ENCODE results near the gene CTDSPL.

CTDSPL gene

GRCh38 chr3:37903320-37903719, 41.6 kb downstream of the CTDSPL start:
- Histone ChIP-seq H3K4me1 (ENCODE audit: insufficient read depth, low read length) (peaks cover 40% of the 10 kb centered on the region), H3K27me3 (ENCODE audit: insufficient read depth, low read length) (no peaks in the 10 kb centered on the region), H2AFZ (ENCODE audit: low read depth, low read length) (no peak overlapping the region), H3K4me3 (ENCODE audit: low read length) (no peak overlapping the region), H3K36me3 (ENCODE audit: insufficient read depth, low read length) (no peaks in the 10 kb centered on the region), H3K9me3 (ENCODE audit: low read length) (no peaks in the 10 kb centered on the region)

- Histone ChIP-seq H3K36me3 (ENCODE audit: insufficient read depth, low read length) (no peaks in the 10 kb centered on the region), H3K4me3 (ENCODE audit: low read length) (no peak overlapping the region), H3K27me3 (ENCODE audit: insufficient read depth, low read length) (no peaks in the 10 kb centered on the region), H2AFZ (ENCODE audit: low read depth, low read length) (no peak overlapping the region), H3K4me1 (ENCODE audit: insufficient read depth, low read length) (peaks cover 40% of the 10 kb centered on the region), H3K9me3 (ENCODE audit: low read length) (no peaks in the 10 kb centered on the region)
Measured at GRCh38 chr3:37903734-37904133, 42.1 kb downstream of the CTDSPL start.

- peaks cover 5% of the 10 kb centered on the region for H3K9me3 ChIP-seq (ENCODE audit: low read length)
- no peak overlapping the region for H3K4me3 ChIP-seq (ENCODE audit: low read length)
- H2AFZ ChIP-seq (ENCODE audit: low read depth, low read length), result no peak overlapping the region
- peaks cover 40% of the 10 kb centered on the region for H3K4me1 ChIP-seq (ENCODE audit: insufficient read depth, low read length)
- H3K36me3 ChIP-seq (ENCODE audit: insufficient read depth, low read length), result no peaks in the 10 kb centered on the region
- no peaks in the 10 kb centered on the region for H3K27me3 ChIP-seq (ENCODE audit: insufficient read depth, low read length)
Measured at GRCh38 chr3:37904601-37905000, 42.9 kb downstream of the CTDSPL start.

- Histone ChIP-seq H3K4me1 (ENCODE audit: insufficient read depth, low read length) (peaks cover 40% of the 10 kb centered on the region), H3K4me3 (ENCODE audit: low read length) (no peak overlapping the region), H3K9me3 (ENCODE audit: low read length) (peaks cover 5% of the 10 kb centered on the region), H3K27me3 (ENCODE audit: insufficient read depth, low read length) (no peaks in the 10 kb centered on the region), H2AFZ (ENCODE audit: low read depth, low read length) (no peak overlapping the region), H3K36me3 (ENCODE audit: insufficient read depth, low read length) (no peaks in the 10 kb centered on the region)
Measured at GRCh38 chr3:37905346-37905745, 43.7 kb downstream of the CTDSPL start.

GRCh38 chr3:37905987-37906674, 44.5 kb downstream of the CTDSPL start:
- Histone ChIP-seq H3K4me3 (ENCODE audit: low read length) (no peak overlapping the region), H3K4me1 (ENCODE audit: insufficient read depth, low read length) (peaks cover 40% of the 10 kb centered on the region), H3K36me3 (ENCODE audit: insufficient read depth, low read length) (no peaks in the 10 kb centered on the region), H3K27me3 (ENCODE audit: insufficient read depth, low read length) (no peaks in the 10 kb centered on the region), H3K9me3 (ENCODE audit: low read length) (peaks cover 7% of the 10 kb centered on the region), H2AFZ (ENCODE audit: low read depth, low read length) (no peak overlapping the region)

- Histone ChIP-seq H3K9me3 (ENCODE audit: low read length) (peaks cover 7% of the 10 kb centered on the region), H3K4me1 (ENCODE audit: insufficient read depth, low read length) (peaks cover 40% of the 10 kb centered on the region), H2AFZ (ENCODE audit: low read depth, low read length) (no peak overlapping the region), H3K4me3 (ENCODE audit: low read length) (no peak overlapping the region), H3K27me3 (ENCODE audit: insufficient read depth, low read length) (no peaks in the 10 kb centered on the region), H3K36me3 (ENCODE audit: insufficient read depth, low read length) (no peaks in the 10 kb centered on the region)
Measured at GRCh38 chr3:37906734-37907282, 45.1 kb downstream of the CTDSPL start.

GRCh38 chr3:37907371-37907770, 45.7 kb downstream of the CTDSPL start:
- H2AFZ ChIP-seq (ENCODE audit: low read depth, low read length), result no peak overlapping the region
- no peak overlapping the region for H3K4me3 ChIP-seq (ENCODE audit: low read length)
- H3K27me3 ChIP-seq (ENCODE audit: insufficient read depth, low read length), result no peaks in the 10 kb centered on the region
- H3K9me3 ChIP-seq (ENCODE audit: low read length), result peaks cover 7% of the 10 kb centered on the region
- H3K36me3 ChIP-seq (ENCODE audit: insufficient read depth, low read length), result no peaks in the 10 kb centered on the region
- H3K4me1 ChIP-seq (ENCODE audit: insufficient read depth, low read length), result peaks cover 40% of the 10 kb centered on the region

GRCh38 chr3:37907906-37908305, 46.2 kb downstream of the CTDSPL start:
- H3K4me1 ChIP-seq (ENCODE audit: insufficient read depth, low read length), result peaks cover 40% of the 10 kb centered on the region
- no peak overlapping the region for H2AFZ ChIP-seq (ENCODE audit: low read depth, low read length)
- no peak overlapping the region for H3K4me3 ChIP-seq (ENCODE audit: low read length)
- H3K9me3 ChIP-seq (ENCODE audit: low read length), result peaks cover 7% of the 10 kb centered on the region
- no peaks in the 10 kb centered on the region for H3K36me3 ChIP-seq (ENCODE audit: insufficient read depth, low read length)
- no peaks in the 10 kb centered on the region for H3K27me3 ChIP-seq (ENCODE audit: insufficient read depth, low read length)

GRCh38 chr3:37909067-37909911, 47.6 kb downstream of the CTDSPL start:
- peaks cover 39% of the 10 kb centered on the region for H3K4me1 ChIP-seq (ENCODE audit: insufficient read depth, low read length)
- no peaks in the 10 kb centered on the region for H3K27me3 ChIP-seq (ENCODE audit: insufficient read depth, low read length)
- no peak overlapping the region for H2AFZ ChIP-seq (ENCODE audit: low read depth, low read length)
- H3K36me3 ChIP-seq (ENCODE audit: insufficient read depth, low read length), result no peaks in the 10 kb centered on the region
- no peak overlapping the region for H3K4me3 ChIP-seq (ENCODE audit: low read length)
- H3K9me3 ChIP-seq (ENCODE audit: low read length), result peaks cover 7% of the 10 kb centered on the region

- Histone ChIP-seq H3K36me3 (ENCODE audit: insufficient read depth, low read length) (no peaks in the 10 kb centered on the region), H3K4me1 (ENCODE audit: insufficient read depth, low read length) (peaks cover 24% of the 10 kb centered on the region), H3K27me3 (ENCODE audit: insufficient read depth, low read length) (no peaks in the 10 kb centered on the region), H2AFZ (ENCODE audit: low read depth, low read length) (no peak overlapping the region), H3K4me3 (ENCODE audit: low read length) (no peak overlapping the region), H3K9me3 (ENCODE audit: low read length) (peaks cover 7% of the 10 kb centered on the region)
Measured at GRCh38 chr3:37910671-37911400, 49.2 kb downstream of the CTDSPL start.

- H2AFZ ChIP-seq (ENCODE audit: low read depth, low read length), result no peak overlapping the region
- H3K9me3 ChIP-seq (ENCODE audit: low read length), result peaks cover 7% of the 10 kb centered on the region
- no peaks in the 10 kb centered on the region for H3K36me3 ChIP-seq (ENCODE audit: insufficient read depth, low read length)
- no peak overlapping the region for H3K4me3 ChIP-seq (ENCODE audit: low read length)
- H3K4me1 ChIP-seq (ENCODE audit: insufficient read depth, low read length), result peaks cover 10% of the 10 kb centered on the region
- H3K27me3 ChIP-seq (ENCODE audit: insufficient read depth, low read length), result no peaks in the 10 kb centered on the region
Measured at GRCh38 chr3:37912052-37912733, 50.5 kb downstream of the CTDSPL start.

GRCh38 chr3:37913522-37913921, 51.8 kb downstream of the CTDSPL start:
- no peaks in the 10 kb centered on the region for H3K27me3 ChIP-seq (ENCODE audit: insufficient read depth, low read length)
- H3K9me3 ChIP-seq (ENCODE audit: low read length), result peaks cover 7% of the 10 kb centered on the region
- H3K4me3 ChIP-seq (ENCODE audit: low read length), result no peak overlapping the region
- no peaks in the 10 kb centered on the region for H3K36me3 ChIP-seq (ENCODE audit: insufficient read depth, low read length)
- no peak overlapping the region for H2AFZ ChIP-seq (ENCODE audit: low read depth, low read length)
- no peaks in the 10 kb centered on the region for H3K4me1 ChIP-seq (ENCODE audit: insufficient read depth, low read length)

Data from neuron (in vitro differentiated cells).